Activated B cell treated with CpG ODN at 0.5 μM for 24 hours (primary cell): ENCODE results near the gene CADPS2. TPM values are rescaled to one million over a fixed set of nuclear protein-coding genes. Genes with fewer than 3 reads are reported as not detected.

Experiments
- ATAC-seq: fragments of 200-7000 bp; cut with Tn5 transposase; one replicate; pipeline ENCODE4 v1.10.0; 2021; ENCODE audit warnings: low read depth, mild to moderate bottlenecking, moderate library complexity
- CTCF ChIA-PET: fragments of 350-600 bp; sonication (Branson Sonifier 250); formaldehyde crosslinking; loops from one replicate; lab custom pipeline; 2021; ENCODE audit warnings: antibody characterized with exemption; lab: Charles Lee
- POLR2A ChIA-PET: fragments of 350-600 bp; sonication (Branson Sonifier 250); formaldehyde crosslinking; loops from one replicate; lab custom pipeline; 2021; ENCODE audit warnings: antibody characterized with exemption; lab: Charles Lee
- DNase-seq: peaks from one replicate; pipeline ENCODE4 v3.0.0; 2022
- H3K27ac Mint-ChIP-seq: one replicate; pipeline ENCODE4 v1.8.0; 2020; ENCODE audit warnings: mixed read lengths
- H3K27me3 Mint-ChIP-seq: one replicate; pipeline ENCODE4 v1.8.0; 2021; ENCODE audit warnings: mixed read lengths
- H3K36me3 Mint-ChIP-seq: one replicate; pipeline ENCODE4 v1.8.0; 2021; ENCODE audit warnings: low read depth, mixed read lengths
- H3K4me1 Mint-ChIP-seq: one replicate; pipeline ENCODE4 v1.8.0; 2021; ENCODE audit warnings: mixed read lengths
- H3K4me3 Mint-ChIP-seq: one replicate; pipeline ENCODE4 v1.8.0; 2020; ENCODE audit warnings: mild to moderate bottlenecking, mixed read lengths
- H3K9me3 Mint-ChIP-seq: one replicate; pipeline ENCODE4 v1.8.0; 2020; ENCODE audit warnings: mixed read lengths
- CTCF ChIP-seq: fragments of 200-600 bp; IDR thresholded peaks from one replicate; pipeline ENCODE4 v1.8.0; 2022; ENCODE audit warnings: antibody characterized with exemption, mild to moderate bottlenecking
- intact Hi-C: fragments of 100-400 bp; cut with micrococcal nuclease; formaldehyde crosslinking; loops from one replicate; pipeline ENCODE4 v1.15.1; 2024
- total RNA-seq: library from RNA; stranded (reverse); gene quantifications from 2 replicates; pipeline ENCODE4 v1.2.3, GENCODE V29; 2022

Gene CADPS2
- total RNA-seq, 1 donor from 2014 or later: not detected

- POLR2A ChIA-PET: no interaction called here
- intact Hi-C loops: no loop called here
- H3K27ac Mint-ChIP-seq: no peak overlapping the region
Observed at GRCh38 chr7:122790132-122790531, 96.1 kb downstream of the CADPS2 start.

GRCh38 chr7:122789156-122789555, 97.1 kb downstream of the CADPS2 start:
- DNase-seq: no peak
- no peaks in the 10 kb centered on the region for H3K4me1 Mint-ChIP-seq

More at GRCh38 chr7:122790132-122790531, 96.1 kb downstream of the CADPS2 start:
- Mint-ChIP-seq H3K9me3 (peaks cover 3% of the 10 kb centered on the region), H3K4me3 (no peak overlapping the region), H3K27me3 (no peaks in the 10 kb centered on the region), H3K36me3 (no peaks in the 10 kb centered on the region), H3K4me1 (no peaks in the 10 kb centered on the region)
- no peak for TF ChIP-seq CTCF
- CTCF ChIA-PET: no interaction called here
- no peak for DNase-seq
- no peak for ATAC-seq

GRCh38 chr7:122770686-122771335, 115.4 kb downstream of the CADPS2 start:
- CTCF ChIA-PET: no interaction called here
- DNase-seq: no peak

More at GRCh38 chr7:122789156-122789555, 97.1 kb downstream of the CADPS2 start:
- Mint-ChIP-seq H3K9me3 (peaks cover 2% of the 10 kb centered on the region), H3K27me3 (no peaks in the 10 kb centered on the region), H3K4me3 (no peak overlapping the region), H3K36me3 (no peaks in the 10 kb centered on the region), H3K27ac (no peak overlapping the region)
- CTCF ChIA-PET: no interaction called here
- POLR2A ChIA-PET: no interaction called here
- intact Hi-C loops: no loop called here
- TF ChIP-seq CTCF: no peak
- ATAC-seq: no peak

GRCh38 chr7:122768827-122769226, 117.4 kb downstream of the CADPS2 start:
- intact Hi-C loops: no loop called here
- Mint-ChIP-seq H3K36me3 (no peaks in the 10 kb centered on the region), H3K4me1 (no peaks in the 10 kb centered on the region), H3K27me3 (no peaks in the 10 kb centered on the region), H3K9me3 (no peaks in the 10 kb centered on the region), H3K27ac (no peak overlapping the region), H3K4me3 (no peak overlapping the region)
- TF ChIP-seq CTCF: no peak
- DNase-seq (no peak), ATAC-seq (no peak)
- ChIA-PET CTCF (no interaction called here), POLR2A (no interaction called here)

More at GRCh38 chr7:122770686-122771335, 115.4 kb downstream of the CADPS2 start:
- Mint-ChIP-seq H3K9me3 (no peaks in the 10 kb centered on the region), H3K27me3 (no peaks in the 10 kb centered on the region), H3K36me3 (no peaks in the 10 kb centered on the region), H3K4me1 (no peaks in the 10 kb centered on the region), H3K27ac (no peak overlapping the region), H3K4me3 (no peak overlapping the region)
- TF ChIP-seq CTCF: no peak
- POLR2A ChIA-PET: no interaction called here
- intact Hi-C loops: no loop called here
- ATAC-seq: no peak

- H3K36me3 Mint-ChIP-seq: no peaks in the 10 kb centered on the region
- DNase-seq (no peak), ATAC-seq (no peak)
- TF ChIP-seq CTCF: no peak
- H3K9me3 Mint-ChIP-seq: no peaks in the 10 kb centered on the region
- H3K4me3 Mint-ChIP-seq: no peak overlapping the region
- H3K4me1 Mint-ChIP-seq: no peaks in the 10 kb centered on the region
- H3K27me3 Mint-ChIP-seq: no peaks in the 10 kb centered on the region
- intact Hi-C loops: no loop called here
- H3K27ac Mint-ChIP-seq: no peak overlapping the region
- CTCF ChIA-PET: no interaction called here
- POLR2A ChIA-PET: no interaction called here
Observed at GRCh38 chr7:122767339-122767738, 118.9 kb downstream of the CADPS2 start.
